Measurements from ENCODE around the gene CSK. TPM values are rescaled to one million over a fixed set of nuclear protein-coding genes. Genes with fewer than 3 reads are reported as not detected.

Gene CSK
- polyA plus RNA-seq, 1 donor, result 62.4 TPM

GRCh38 chr15:74769463-74770025 lies 12.3 kb upstream of the CSK start:
- Histone ChIP-seq H3K9me3 (ENCODE audit: control insufficient read depth, low read depth, low read length) (no peaks in the 10 kb centered on the region), H3K36me3 (ENCODE audit: control insufficient read depth, insufficient read depth, low read length) (no peaks in the 10 kb centered on the region), H3K27ac (ENCODE audit: low read length) (no peak overlapping the region), H3K4me1 (ENCODE audit: control insufficient read depth, insufficient read depth, low read length) (peaks cover 13% of the 10 kb centered on the region), H3K27me3 (ENCODE audit: control insufficient read depth, insufficient read depth, low read length) (peaks cover 7% of the 10 kb centered on the region), H3K4me3 (ENCODE audit: low read length) (no peak overlapping the region)
- WGBS (ENCODE audit: insufficient coverage, low lambda C conversion rate), result no CpG with 5 or more reads among the region's 7 CpGs
- no peak for DNase-seq

- Histone ChIP-seq H3K36me3 (ENCODE audit: control insufficient read depth, insufficient read depth, low read length) (no peaks in the 10 kb centered on the region), H3K27me3 (ENCODE audit: control insufficient read depth, insufficient read depth, low read length) (peaks cover 7% of the 10 kb centered on the region), H3K9me3 (ENCODE audit: control insufficient read depth, low read depth, low read length) (no peaks in the 10 kb centered on the region), H3K4me3 (ENCODE audit: low read length) (no peak overlapping the region), H3K4me1 (ENCODE audit: control insufficient read depth, insufficient read depth, low read length) (peaks cover 16% of the 10 kb centered on the region), H3K27ac (ENCODE audit: low read length) (no peak overlapping the region)
- no CpG with 5 or more reads among the region's 4 CpGs for WGBS (ENCODE audit: insufficient coverage, low lambda C conversion rate)
- no peak for DNase-seq
These were observed 11.5 kb upstream of the CSK start for GRCh38 chr15:74770211-74770903.

- Histone ChIP-seq H3K4me3 (ENCODE audit: low read length) (no peak overlapping the region), H3K27ac (ENCODE audit: low read length) (no peak overlapping the region), H3K4me1 (ENCODE audit: control insufficient read depth, insufficient read depth, low read length) (peaks cover 38% of the 10 kb centered on the region), H3K36me3 (ENCODE audit: control insufficient read depth, insufficient read depth, low read length) (no peaks in the 10 kb centered on the region), H3K27me3 (ENCODE audit: control insufficient read depth, insufficient read depth, low read length) (peaks cover 4% of the 10 kb centered on the region), H3K9me3 (ENCODE audit: control insufficient read depth, low read depth, low read length) (no peaks in the 10 kb centered on the region)
- peak in 1 of 2 donors; percentile 47 for DNase-seq
- WGBS (ENCODE audit: insufficient coverage, low lambda C conversion rate), result no CpG with 5 or more reads among the region's 5 CpGs
These were observed 8.6 kb upstream of the CSK start for GRCh38 chr15:74773329-74773728.

GRCh38 chr15:74773731-74774252 lies 8.1 kb upstream of the CSK start:
- no peaks in the 10 kb centered on the region for H3K9me3 ChIP-seq (ENCODE audit: control insufficient read depth, low read depth, low read length)
- H3K4me3 ChIP-seq (ENCODE audit: low read length), result no peak overlapping the region
- H3K27me3 ChIP-seq (ENCODE audit: control insufficient read depth, insufficient read depth, low read length), result peaks cover 4% of the 10 kb centered on the region
- H3K36me3 ChIP-seq (ENCODE audit: control insufficient read depth, insufficient read depth, low read length), result no peaks in the 10 kb centered on the region
- no peak overlapping the region for H3K27ac ChIP-seq (ENCODE audit: low read length)
- no peak for DNase-seq
- WGBS (ENCODE audit: insufficient coverage, low lambda C conversion rate), result no CpG with 5 or more reads among the region's 5 CpGs
- peaks cover 43% of the 10 kb centered on the region for H3K4me1 ChIP-seq (ENCODE audit: control insufficient read depth, insufficient read depth, low read length)

- no peaks in the 10 kb centered on the region for H3K36me3 ChIP-seq (ENCODE audit: control insufficient read depth, insufficient read depth, low read length)
- no peak overlapping the region for H3K27ac ChIP-seq (ENCODE audit: low read length)
- H3K9me3 ChIP-seq (ENCODE audit: control insufficient read depth, low read depth, low read length), result no peaks in the 10 kb centered on the region
- WGBS (ENCODE audit: insufficient coverage, low lambda C conversion rate), result no CpG with 5 or more reads among the region's 5 CpGs
- H3K4me3 ChIP-seq (ENCODE audit: low read length), result no peak overlapping the region
- no peak for DNase-seq
- H3K4me1 ChIP-seq (ENCODE audit: control insufficient read depth, insufficient read depth, low read length), result peaks cover 47% of the 10 kb centered on the region
- H3K27me3 ChIP-seq (ENCODE audit: control insufficient read depth, insufficient read depth, low read length), result peaks cover 3% of the 10 kb centered on the region
These were observed 6.7 kb upstream of the CSK start for GRCh38 chr15:74775132-74775562.

GRCh38 chr15:74775894-74776293 lies 6.0 kb upstream of the CSK start:
- no peak for DNase-seq
- Histone ChIP-seq H3K9me3 (ENCODE audit: control insufficient read depth, low read depth, low read length) (no peaks in the 10 kb centered on the region), H3K27me3 (ENCODE audit: control insufficient read depth, insufficient read depth, low read length) (no peaks in the 10 kb centered on the region), H3K4me3 (ENCODE audit: low read length) (no peak overlapping the region), H3K36me3 (ENCODE audit: control insufficient read depth, insufficient read depth, low read length) (no peaks in the 10 kb centered on the region), H3K4me1 (ENCODE audit: control insufficient read depth, insufficient read depth, low read length) (peaks cover 54% of the 10 kb centered on the region), H3K27ac (ENCODE audit: low read length) (no peak overlapping the region)
- no CpG with 5 or more reads among the region's 4 CpGs for WGBS (ENCODE audit: insufficient coverage, low lambda C conversion rate)

GRCh38 chr15:74776821-74777768 lies 4.8 kb upstream of the CSK start:
- no peaks in the 10 kb centered on the region for H3K9me3 ChIP-seq (ENCODE audit: control insufficient read depth, low read depth, low read length)
- H3K36me3 ChIP-seq (ENCODE audit: control insufficient read depth, insufficient read depth, low read length), result no peaks in the 10 kb centered on the region
- H3K27me3 ChIP-seq (ENCODE audit: control insufficient read depth, insufficient read depth, low read length), result no peaks in the 10 kb centered on the region
- DNase-seq, result peak in 1 of 2 donors; percentile 41
- H3K4me1 ChIP-seq (ENCODE audit: control insufficient read depth, insufficient read depth, low read length), result peaks cover 63% of the 10 kb centered on the region
- H3K4me3 ChIP-seq (ENCODE audit: low read length), result no peak overlapping the region
- H3K27ac ChIP-seq (ENCODE audit: low read length), result no peak overlapping the region
- no CpG with 5 or more reads among the region's 13 CpGs for WGBS (ENCODE audit: insufficient coverage, low lambda C conversion rate)

GRCh38 chr15:74777769-74778598 lies 3.9 kb upstream of the CSK start:
- WGBS (ENCODE audit: insufficient coverage, low lambda C conversion rate), result no CpG with 5 or more reads among the region's 6 CpGs
- no peaks in the 10 kb centered on the region for H3K9me3 ChIP-seq (ENCODE audit: control insufficient read depth, low read depth, low read length)
- H3K36me3 ChIP-seq (ENCODE audit: control insufficient read depth, insufficient read depth, low read length), result no peaks in the 10 kb centered on the region
- no peak overlapping the region for H3K4me3 ChIP-seq (ENCODE audit: low read length)
- H3K4me1 ChIP-seq (ENCODE audit: control insufficient read depth, insufficient read depth, low read length), result peaks cover 65% of the 10 kb centered on the region
- H3K27me3 ChIP-seq (ENCODE audit: control insufficient read depth, insufficient read depth, low read length), result no peaks in the 10 kb centered on the region
- peak in 1 of 2 donors; percentile 9 for DNase-seq
- H3K27ac ChIP-seq (ENCODE audit: low read length), result no peak overlapping the region

GRCh38 chr15:74778599-74778970 lies 3.3 kb upstream of the CSK start:
- no peaks in the 10 kb centered on the region for H3K9me3 ChIP-seq (ENCODE audit: control insufficient read depth, low read depth, low read length)
- no peaks in the 10 kb centered on the region for H3K36me3 ChIP-seq (ENCODE audit: control insufficient read depth, insufficient read depth, low read length)
- no peaks in the 10 kb centered on the region for H3K27me3 ChIP-seq (ENCODE audit: control insufficient read depth, insufficient read depth, low read length)
- WGBS (ENCODE audit: insufficient coverage, low lambda C conversion rate), result no CpG with 5 or more reads among the region's 5 CpGs
- H3K4me1 ChIP-seq (ENCODE audit: control insufficient read depth, insufficient read depth, low read length), result peaks cover 64% of the 10 kb centered on the region
- no peak for DNase-seq
- H3K4me3 ChIP-seq (ENCODE audit: low read length), result no peak overlapping the region
- H3K27ac ChIP-seq (ENCODE audit: low read length), result no peak overlapping the region

All from large intestine (tissue), 3 donors.